ENCODE data around the gene RTRAF.

RTRAF gene

GRCh38 chr14:51977075-51977474, 12.3 kb upstream of the RTRAF start:
- H3K36me3 Mint-ChIP-seq: no peaks in the 10 kb centered on the region
- no peak overlapping the region for H3K27ac Mint-ChIP-seq
- no peaks in the 10 kb centered on the region for H3K9me3 Mint-ChIP-seq
- H3K4me1 Mint-ChIP-seq: peaks cover 9% of the 10 kb centered on the region
- H3K4me3 Mint-ChIP-seq: no peak overlapping the region
- DNase-seq (ENCODE audit: low spot score in 2 of 2) (no peak), ATAC-seq (no peak)

- ATAC-seq: no peak
- H3K4me3 Mint-ChIP-seq: no peak overlapping the region
These were observed 10.7 kb upstream of the RTRAF start for GRCh38 chr14:51978681-51979085.

GRCh38 chr14:51979088-51979709, 10.1 kb upstream of the RTRAF start:
- peak; percentile 85 to 93 for DNase-seq (ENCODE audit: low spot score in 2 of 2)
- H3K36me3 Mint-ChIP-seq: no peaks in the 10 kb centered on the region
- H3K4me3 Mint-ChIP-seq: no peak overlapping the region
- no peaks in the 10 kb centered on the region for H3K9me3 Mint-ChIP-seq
- H3K4me1 Mint-ChIP-seq: peaks cover 9% of the 10 kb centered on the region
- no peak overlapping the region for H3K27ac Mint-ChIP-seq
- ATAC-seq: peak; percentile 68

More at GRCh38 chr14:51978681-51979085, 10.7 kb upstream of the RTRAF start:
- Mint-ChIP-seq H3K9me3 (no peaks in the 10 kb centered on the region), H3K36me3 (no peaks in the 10 kb centered on the region), H3K27ac (no peak overlapping the region), H3K4me1 (peaks cover 9% of the 10 kb centered on the region)
- DNase-seq (ENCODE audit: low spot score in 2 of 2): no peak

GRCh38 chr14:51981218-51981854, 8.0 kb upstream of the RTRAF start:
- H3K27ac Mint-ChIP-seq: no peak overlapping the region

GRCh38 chr14:51988221-51988620, 1.1 kb upstream of the RTRAF start:
- ATAC-seq: no peak
- Mint-ChIP-seq H3K4me1 (peaks cover 11% of the 10 kb centered on the region), H3K9me3 (no peaks in the 10 kb centered on the region), H3K27ac (peak overlapping the region; percentile 86), H3K36me3 (peaks cover 36% of the 10 kb centered on the region), H3K4me3 (peak overlapping the region; percentile 78)
- DNase-seq (ENCODE audit: low spot score in 2 of 2): no peak

More at GRCh38 chr14:51981218-51981854, 8.0 kb upstream of the RTRAF start:
- H3K4me3 Mint-ChIP-seq: no peak overlapping the region
- DNase-seq (ENCODE audit: low spot score in 2 of 2): peak in 1 of 2 donors; percentile 55
- H3K9me3 Mint-ChIP-seq: no peaks in the 10 kb centered on the region
- H3K36me3 Mint-ChIP-seq: no peaks in the 10 kb centered on the region
- peaks cover 9% of the 10 kb centered on the region for H3K4me1 Mint-ChIP-seq
- ATAC-seq: peak; percentile 72

DNA sequence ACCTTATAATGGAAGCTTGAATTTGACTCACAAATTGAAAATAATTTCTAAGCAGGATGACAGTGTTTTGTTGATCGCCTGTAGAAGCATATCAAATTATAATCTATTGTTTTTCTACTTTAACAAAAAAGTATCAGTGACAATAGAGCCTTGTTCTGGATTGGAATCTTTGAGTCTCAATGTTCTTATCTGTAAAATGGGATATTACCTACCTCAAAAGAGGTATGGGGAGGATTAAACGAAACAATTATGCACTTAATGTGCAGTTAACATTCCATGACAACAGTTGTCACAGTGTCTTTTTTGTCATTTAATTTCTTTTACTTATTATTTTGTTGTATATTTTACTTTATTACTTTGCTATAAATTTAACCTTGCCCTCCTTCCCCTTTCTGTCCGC, 1.1 kb downstream of the RTRAF start:
- DNase-seq (ENCODE audit: low spot score in 2 of 2) (no peak), ATAC-seq (no peak)
- peak overlapping the region; percentile 78 for H3K4me3 Mint-ChIP-seq
- H3K4me1 Mint-ChIP-seq: peaks cover 31% of the 10 kb centered on the region
- H3K9me3 Mint-ChIP-seq: no peaks in the 10 kb centered on the region
- H3K27ac Mint-ChIP-seq: peak overlapping the region; percentile 86
- peaks cover 59% of the 10 kb centered on the region for H3K36me3 Mint-ChIP-seq

GRCh38 chr14:51993285-51993920, 4.1 kb downstream of the RTRAF start:
- H3K4me1 Mint-ChIP-seq: peaks cover 35% of the 10 kb centered on the region
- H3K4me3 Mint-ChIP-seq: peak overlapping the region; percentile 3
- H3K27ac Mint-ChIP-seq: no peak overlapping the region
- no peak for ATAC-seq
- H3K9me3 Mint-ChIP-seq: no peaks in the 10 kb centered on the region
- peaks cover 88% of the 10 kb centered on the region for H3K36me3 Mint-ChIP-seq
- no peak for DNase-seq (ENCODE audit: low spot score in 2 of 2)

- DNase-seq (ENCODE audit: low spot score in 2 of 2) (no peak), ATAC-seq (no peak)
- no peak overlapping the region for H3K27ac Mint-ChIP-seq
These were observed 6.9 kb downstream of the RTRAF start for GRCh38 chr14:51996148-51996746.

GRCh38 chr14:51998348-51998747, 9.0 kb downstream of the RTRAF start:
- Mint-ChIP-seq H3K9me3 (no peaks in the 10 kb centered on the region), H3K36me3 (peaks cover 100% of the 10 kb centered on the region), H3K27ac (no peak overlapping the region), H3K4me1 (peaks cover 26% of the 10 kb centered on the region), H3K4me3 (no peak overlapping the region)
- ATAC-seq: no peak
- DNase-seq (ENCODE audit: low spot score in 2 of 2): no peak

More at GRCh38 chr14:51996148-51996746, 6.9 kb downstream of the RTRAF start:
- H3K4me1 Mint-ChIP-seq: peaks cover 27% of the 10 kb centered on the region
- peaks cover 100% of the 10 kb centered on the region for H3K36me3 Mint-ChIP-seq
- H3K9me3 Mint-ChIP-seq: no peaks in the 10 kb centered on the region
- H3K4me3 Mint-ChIP-seq: no peak overlapping the region

GRCh38 chr14:51999084-51999483, 9.7 kb downstream of the RTRAF start:
- DNase-seq (ENCODE audit: low spot score in 2 of 2): no peak

GRCh38 chr14:52000019-52000582, 10.8 kb downstream of the RTRAF start:
- DNase-seq (ENCODE audit: low spot score in 2 of 2) (no peak), ATAC-seq (peak; percentile 69)

More at GRCh38 chr14:51999084-51999483, 9.7 kb downstream of the RTRAF start:
- H3K4me3 Mint-ChIP-seq: no peak overlapping the region
- H3K4me1 Mint-ChIP-seq: peaks cover 20% of the 10 kb centered on the region
- no peaks in the 10 kb centered on the region for H3K9me3 Mint-ChIP-seq
- no peak for ATAC-seq
- no peak overlapping the region for H3K27ac Mint-ChIP-seq
- peaks cover 100% of the 10 kb centered on the region for H3K36me3 Mint-ChIP-seq

DNA sequence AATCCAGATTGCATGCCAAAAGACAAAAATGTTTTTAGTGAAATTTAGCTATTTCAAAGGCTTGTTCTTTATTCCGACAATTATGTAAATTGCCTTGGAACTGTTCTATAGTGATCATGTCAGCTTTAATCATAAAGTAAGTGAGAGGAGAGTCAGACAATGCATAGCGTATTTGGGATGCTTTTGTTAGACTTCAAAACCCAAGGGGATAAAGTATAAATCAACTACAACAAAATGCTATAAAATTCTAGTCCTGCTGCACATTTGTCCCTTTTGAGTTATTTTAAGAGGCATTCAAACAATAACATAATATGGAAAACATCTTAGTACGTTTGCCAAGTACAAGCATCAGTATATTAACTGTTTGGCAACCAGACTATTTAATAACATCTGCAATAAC, 11.3 kb downstream of the RTRAF start:
- ATAC-seq (no peak), DNase-seq (ENCODE audit: low spot score in 2 of 2) (no peak)
- H3K9me3 Mint-ChIP-seq: no peaks in the 10 kb centered on the region
- H3K27ac Mint-ChIP-seq: no peak overlapping the region
- peaks cover 100% of the 10 kb centered on the region for H3K36me3 Mint-ChIP-seq
- H3K4me3 Mint-ChIP-seq: no peak overlapping the region
- peaks cover 6% of the 10 kb centered on the region for H3K4me1 Mint-ChIP-seq

More at GRCh38 chr14:52000019-52000582, 10.8 kb downstream of the RTRAF start:
- Mint-ChIP-seq H3K36me3 (peaks cover 100% of the 10 kb centered on the region), H3K27ac (no peak overlapping the region), H3K9me3 (no peaks in the 10 kb centered on the region), H3K4me1 (peaks cover 10% of the 10 kb centered on the region), H3K4me3 (no peak overlapping the region)

GRCh38 chr14:52002542-52002941, 13.2 kb downstream of the RTRAF start:
- ATAC-seq: no peak
- peaks cover 98% of the 10 kb centered on the region for H3K36me3 Mint-ChIP-seq
- no peaks in the 10 kb centered on the region for H3K9me3 Mint-ChIP-seq

GRCh38 chr14:52003324-52003723, 14.0 kb downstream of the RTRAF start:
- no peak overlapping the region for H3K4me3 Mint-ChIP-seq
- peaks cover 98% of the 10 kb centered on the region for H3K36me3 Mint-ChIP-seq
- H3K9me3 Mint-ChIP-seq: no peaks in the 10 kb centered on the region
- H3K27ac Mint-ChIP-seq: no peak overlapping the region
- no peaks in the 10 kb centered on the region for H3K4me1 Mint-ChIP-seq
- ATAC-seq (no peak), DNase-seq (ENCODE audit: low spot score in 2 of 2) (no peak)

More at GRCh38 chr14:52002542-52002941, 13.2 kb downstream of the RTRAF start:
- no peak for DNase-seq (ENCODE audit: low spot score in 2 of 2)
- Mint-ChIP-seq H3K4me3 (no peak overlapping the region), H3K4me1 (no peaks in the 10 kb centered on the region), H3K27ac (no peak overlapping the region)

DNA sequence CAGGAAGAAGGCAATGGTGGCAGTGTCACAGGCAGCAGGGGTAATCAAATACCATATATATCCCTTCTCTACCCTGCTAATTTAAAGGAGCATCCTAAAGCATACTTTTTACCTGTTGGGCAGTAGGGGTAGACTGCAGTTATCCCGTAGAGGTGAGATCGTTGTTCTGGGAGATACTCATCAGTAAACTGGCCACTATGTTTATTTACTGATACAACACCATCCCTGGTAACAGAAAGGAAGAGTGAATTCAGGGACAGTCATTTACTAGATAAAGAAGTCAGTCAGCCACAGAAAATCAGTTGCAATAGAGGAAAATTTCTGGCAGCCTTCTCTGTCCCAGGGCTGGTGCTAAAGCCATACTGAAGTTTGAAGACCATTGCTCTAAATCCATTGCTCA, 16.3 kb downstream of the RTRAF start:
- DNase-seq (ENCODE audit: low spot score in 2 of 2) (no peak), ATAC-seq (no peak)
- Mint-ChIP-seq H3K27ac (peak overlapping the region; percentile 21), H3K9me3 (no peaks in the 10 kb centered on the region), H3K4me3 (no peak overlapping the region), H3K36me3 (peaks cover 98% of the 10 kb centered on the region), H3K4me1 (no peaks in the 10 kb centered on the region)
